HG03558 (cell line): ENCODE data around the gene BCAS1.

Experiments
- ATAC-seq: cut with Tn5 transposase; IDR thresholded peaks from one replicate; pipeline ENCODE4 v1.9.1; 2021; ENCODE audit warnings: moderate number of reproducible peaks; ENCODE audit not compliant: unreplicated experiment; ENCODE audit errors: extremely low read depth

BCAS1 gene

DNA sequence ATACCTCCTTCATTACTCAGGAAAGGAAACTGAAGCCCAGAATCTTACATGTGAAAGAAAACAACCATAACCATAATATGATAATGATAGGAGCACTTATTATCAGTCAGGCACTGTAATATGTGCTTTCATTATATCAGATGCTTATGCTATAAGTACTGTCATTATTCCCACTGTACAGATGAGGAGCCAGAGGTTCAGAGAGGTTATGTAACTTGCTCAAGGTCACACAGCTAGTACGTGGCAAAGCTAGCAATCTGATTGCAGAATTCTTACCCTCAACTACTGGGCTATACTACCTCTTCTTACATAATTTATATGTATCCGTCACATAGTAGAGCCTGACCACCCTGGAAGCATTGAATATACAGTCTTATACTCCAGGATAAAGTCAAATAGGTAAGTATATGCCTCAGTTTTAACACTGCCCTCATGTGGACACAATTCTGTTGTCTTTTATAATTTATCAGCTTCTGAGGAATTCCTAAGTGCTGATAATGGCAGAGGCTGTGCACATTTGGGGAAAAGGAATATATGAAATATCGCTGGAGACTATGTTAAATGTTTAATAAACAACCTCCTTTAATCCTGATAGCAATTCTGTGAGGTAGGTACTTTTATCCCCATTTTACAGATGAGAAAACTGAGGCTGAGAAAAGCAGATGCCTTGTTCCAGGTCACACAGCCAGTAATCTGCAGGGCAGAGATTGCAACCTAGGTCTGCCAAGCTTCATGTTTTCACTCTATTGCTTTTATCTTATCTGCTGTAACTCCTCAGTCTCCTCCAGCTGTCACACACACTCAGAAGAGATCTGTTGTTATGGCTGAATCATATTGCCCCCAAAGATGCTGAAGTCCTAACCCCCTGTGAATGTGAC is 13.4 kb downstream of the BCAS1 start:
- ATAC-seq: no peak

DNA sequence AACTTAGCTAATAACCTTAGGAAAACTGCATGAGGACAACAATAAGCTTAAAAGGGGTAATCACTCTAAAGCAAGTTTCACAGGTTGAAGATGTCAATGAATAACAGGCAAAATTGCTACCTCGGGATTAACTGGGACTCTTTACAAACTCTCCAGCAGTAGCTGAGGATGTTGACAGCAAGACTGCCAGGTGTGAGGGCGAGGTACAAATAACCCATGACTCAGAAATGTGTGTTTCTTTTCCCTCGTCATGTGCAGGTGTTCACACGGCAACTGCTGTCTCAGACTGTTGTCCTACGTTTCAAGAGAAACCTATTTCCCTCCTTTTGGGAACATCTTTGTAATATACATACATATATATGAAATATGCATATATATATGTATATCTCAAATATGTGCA is 15.9 kb downstream of the BCAS1 start:
- ATAC-seq: no peak

DNA sequence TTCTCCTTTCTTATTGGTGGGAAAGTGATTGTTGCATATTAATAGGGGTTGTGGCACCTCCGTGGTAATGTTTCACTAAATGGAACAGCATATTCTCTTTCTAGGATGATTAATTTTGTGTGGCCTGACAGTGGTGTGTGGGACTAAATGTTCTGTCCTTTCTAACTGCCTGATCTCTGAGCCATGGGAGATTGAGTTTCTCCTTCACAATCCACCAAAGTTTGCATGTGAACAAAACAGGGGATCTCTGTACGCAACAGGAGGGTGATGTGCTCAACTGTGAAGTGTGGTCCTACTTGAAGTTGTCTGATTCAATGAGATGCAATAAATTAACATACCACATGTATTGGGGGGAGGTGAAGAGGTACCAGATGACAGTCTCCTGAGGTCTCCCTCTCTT is 19.3 kb downstream of the BCAS1 start:
- ATAC-seq: no peak

DNA sequence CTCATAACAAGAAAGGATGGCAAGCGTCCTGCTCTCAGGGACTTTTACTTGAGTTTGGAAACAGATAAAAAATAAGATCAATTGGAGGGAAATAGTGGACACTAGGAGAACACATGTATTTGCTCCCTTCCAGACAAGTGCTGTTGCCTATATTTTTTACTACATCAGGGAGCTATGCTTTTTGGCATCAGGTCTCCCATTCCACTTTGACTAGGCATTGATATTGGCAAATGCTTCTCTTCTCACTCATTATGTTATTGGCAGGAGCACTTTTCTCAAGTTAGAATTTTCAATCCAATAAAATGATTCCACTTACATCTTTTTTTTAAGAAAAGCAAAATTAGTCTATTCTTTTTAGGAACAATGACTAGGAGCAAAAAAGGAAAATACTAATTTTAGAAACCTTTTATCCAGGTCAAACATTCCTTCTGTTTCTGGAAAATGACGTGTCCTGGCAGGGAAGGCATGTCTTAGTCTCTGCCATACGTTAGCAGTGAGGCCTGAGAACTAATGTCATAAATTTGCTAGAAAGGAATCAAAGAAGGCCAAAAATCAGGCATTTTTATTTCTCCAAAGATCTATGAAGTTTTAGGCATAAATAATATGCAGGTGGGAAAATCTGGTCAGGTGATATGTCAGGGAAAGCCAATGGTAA is 21.4 kb downstream of the BCAS1 start:
- ATAC-seq: no peak

DNA sequence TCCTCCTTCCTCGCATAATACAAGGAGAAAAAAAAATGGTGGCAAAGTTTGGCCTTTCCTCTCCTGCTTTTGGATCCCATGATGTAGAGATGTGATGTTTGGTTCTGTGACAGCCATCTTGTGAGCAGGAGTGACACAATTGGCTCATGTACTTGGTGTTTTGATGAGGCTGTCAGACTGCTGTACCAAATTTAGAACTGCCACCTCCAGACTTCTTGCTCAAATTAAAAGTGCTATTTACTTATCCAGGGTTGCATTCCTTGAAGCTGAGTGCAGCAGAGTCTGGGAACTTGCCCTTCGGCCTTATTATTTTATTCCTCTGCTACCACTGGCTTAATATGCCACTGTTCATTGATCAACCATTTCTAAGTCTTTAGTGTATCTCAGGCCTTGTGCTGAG is 21.9 kb downstream of the BCAS1 start:
- no peak for ATAC-seq

DNA sequence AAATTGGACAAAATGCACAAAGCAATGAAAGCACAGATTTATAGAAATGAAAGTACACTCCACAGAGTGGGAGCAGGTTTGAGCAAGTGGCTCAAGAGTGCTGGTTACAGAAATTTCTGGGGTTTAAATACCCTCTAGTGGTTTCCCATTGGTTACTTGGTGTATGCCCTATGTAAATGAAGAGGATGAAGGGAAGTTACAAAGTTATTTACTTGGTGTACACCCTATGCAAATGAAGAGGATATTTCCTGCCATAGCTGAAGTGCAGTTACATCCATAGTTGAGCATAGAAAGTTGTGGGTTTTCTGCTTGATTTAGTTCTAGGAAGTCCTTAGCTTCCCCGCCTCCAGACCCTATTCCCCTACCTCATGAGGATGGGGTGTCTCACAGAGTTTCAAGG is 22.7 kb downstream of the BCAS1 start:
- ATAC-seq: no peak

DNA sequence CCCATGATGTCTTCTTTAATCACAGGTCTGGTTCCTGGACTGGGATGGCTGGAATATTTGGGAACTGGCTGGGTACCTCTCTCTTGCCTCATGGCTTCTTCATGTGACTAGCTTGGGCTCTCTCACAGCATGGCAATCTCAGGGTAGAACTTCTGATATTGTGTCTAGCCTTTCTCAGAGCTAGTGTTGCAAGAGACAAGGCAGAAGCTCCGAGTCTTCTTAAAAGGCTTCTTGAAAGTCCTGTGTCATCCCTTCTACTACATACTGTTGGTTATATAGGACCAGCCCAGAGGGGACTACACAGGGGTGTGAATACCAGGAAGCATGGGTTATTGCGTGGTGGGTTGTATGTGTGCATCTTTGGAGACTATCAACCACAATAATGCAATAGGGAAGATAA is 23.3 kb downstream of the BCAS1 start:
- no peak for ATAC-seq

DNA sequence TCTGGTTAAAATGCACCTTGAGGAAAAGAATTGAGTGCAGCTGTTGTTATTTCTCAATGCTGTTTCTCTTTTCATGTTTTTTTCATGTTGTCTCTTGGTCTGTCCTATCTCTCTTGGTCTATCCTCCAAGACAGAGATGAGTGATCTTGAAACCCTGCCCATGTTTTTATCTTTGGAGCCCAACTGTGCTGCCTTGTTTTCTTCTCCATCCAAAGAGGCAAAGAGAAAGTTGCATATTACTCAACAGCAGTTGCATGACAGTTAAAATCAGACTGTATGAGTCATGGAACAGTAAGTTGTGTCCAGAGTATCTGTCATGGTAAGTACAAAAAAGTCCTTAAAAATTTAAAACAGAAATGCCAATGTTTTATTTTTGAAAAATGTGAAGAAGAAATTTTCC is 26.2 kb downstream of the BCAS1 start:
- ATAC-seq: peak; percentile 53

DNA sequence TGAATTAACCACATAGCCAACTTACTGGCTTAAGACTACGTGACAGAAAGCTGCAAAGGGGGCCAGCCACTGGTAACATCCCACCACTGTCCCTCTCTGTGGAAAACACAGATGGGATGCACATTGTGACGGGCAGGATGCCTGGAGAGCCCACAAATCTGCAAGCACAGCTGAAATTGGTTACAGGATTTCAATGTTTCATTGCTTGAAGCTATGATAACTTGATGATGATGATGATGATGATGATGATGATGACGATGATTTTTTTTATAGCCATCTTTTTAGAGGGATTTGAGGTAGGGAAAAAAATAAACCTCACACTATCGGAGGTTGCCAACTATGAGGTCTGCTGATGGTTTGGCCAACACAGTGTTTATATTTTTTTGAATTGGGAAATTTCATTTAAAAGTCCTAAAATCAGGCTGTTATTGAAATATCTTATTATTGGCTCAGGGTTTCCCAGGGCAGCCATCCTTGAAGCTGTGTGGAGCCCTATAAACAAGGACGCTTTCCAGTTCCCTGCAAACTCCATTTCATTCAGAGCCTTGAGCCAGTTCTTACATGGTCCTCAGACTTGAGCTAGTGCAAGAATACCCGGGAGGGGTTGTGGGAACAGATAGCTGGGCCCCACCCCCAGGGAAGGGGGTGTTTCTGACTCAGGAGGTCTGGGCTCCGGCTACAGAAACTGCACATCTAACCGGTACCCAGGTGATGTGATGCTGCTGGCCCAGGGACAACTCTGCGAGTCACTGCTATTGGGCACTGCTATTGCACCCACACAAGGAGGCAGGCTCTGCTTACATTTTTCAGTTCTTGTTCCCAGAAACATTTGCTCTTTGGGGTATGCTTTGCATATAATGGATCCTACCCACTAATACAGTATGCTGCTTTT is 27.1 kb downstream of the BCAS1 start:
- ATAC-seq: no peak

DNA sequence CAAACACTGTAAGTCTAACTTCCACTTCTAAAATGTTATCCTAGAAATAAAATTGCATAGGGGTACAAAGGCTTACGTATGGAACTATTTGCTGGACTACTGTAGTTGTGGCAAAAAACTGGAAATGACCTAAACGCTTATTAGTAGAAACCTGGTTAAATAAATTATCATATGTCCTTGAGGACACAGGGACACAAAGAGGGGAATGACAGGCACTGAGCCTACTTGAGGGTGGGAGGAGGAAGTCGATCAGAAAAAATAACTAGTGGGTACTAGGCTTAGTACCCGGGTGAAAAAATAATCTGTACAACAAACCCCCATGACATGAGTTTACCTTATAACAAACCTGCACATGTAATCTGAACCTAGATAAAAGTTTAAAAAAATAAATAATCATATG is 28.4 kb downstream of the BCAS1 start:
- no peak for ATAC-seq

DNA sequence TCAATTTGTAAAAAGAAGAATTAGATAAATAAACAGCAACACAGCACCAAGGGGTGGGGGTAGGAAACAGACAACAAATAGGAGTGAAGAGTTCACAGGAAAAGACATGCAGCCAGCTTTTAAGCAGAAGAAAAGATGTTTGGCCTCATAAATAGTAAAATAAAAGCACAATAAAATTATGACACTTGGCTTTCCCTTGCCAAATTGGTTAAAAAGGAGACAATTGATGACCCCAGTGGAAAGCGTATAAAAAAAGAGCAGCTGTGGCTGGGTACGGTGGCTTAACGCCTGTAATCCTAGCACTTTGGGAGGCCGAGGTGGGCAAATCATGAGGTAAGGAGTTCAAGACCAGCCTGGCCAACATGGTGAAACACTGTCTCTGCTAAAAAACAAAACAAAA is 29.1 kb downstream of the BCAS1 start:
- no peak for ATAC-seq

DNA sequence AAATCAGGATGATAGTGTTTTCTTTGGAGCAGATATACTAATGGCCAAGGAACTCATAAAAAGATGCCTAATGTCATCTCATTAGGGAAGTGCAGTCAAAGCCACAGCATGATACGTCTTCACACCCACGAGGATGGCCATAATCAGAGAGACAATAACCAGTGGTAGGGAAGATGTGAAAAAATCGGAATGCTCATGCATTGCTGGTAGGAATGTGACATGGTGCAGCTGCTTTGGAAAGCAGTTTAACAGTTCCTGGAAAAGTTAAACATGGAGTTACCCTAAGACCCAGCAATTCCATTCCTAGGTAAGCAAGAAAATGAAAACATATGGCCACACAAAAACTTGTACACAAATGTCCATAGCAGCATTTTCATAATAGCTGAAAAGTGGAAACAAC is 29.9 kb downstream of the BCAS1 start:
- ATAC-seq: no peak

DNA sequence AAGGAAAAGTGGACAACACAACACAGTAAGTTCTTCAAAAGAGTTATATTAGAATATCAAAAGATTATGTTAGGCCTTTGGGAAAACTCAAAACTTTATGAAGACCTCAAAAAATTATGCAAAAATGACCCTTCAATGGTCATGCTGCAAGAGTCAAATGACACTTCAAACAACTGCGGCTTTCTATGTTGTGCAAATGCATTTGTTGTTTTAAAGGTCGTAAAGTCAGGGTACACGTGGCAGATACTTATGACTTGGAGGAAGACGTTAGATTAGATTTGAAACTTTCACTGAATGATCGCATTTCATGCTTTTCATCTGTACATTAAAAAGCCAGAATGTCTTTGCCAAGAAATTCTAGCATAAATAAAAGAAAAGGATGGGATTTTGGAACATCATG is 31.4 kb downstream of the BCAS1 start:
- ATAC-seq: no peak

DNA sequence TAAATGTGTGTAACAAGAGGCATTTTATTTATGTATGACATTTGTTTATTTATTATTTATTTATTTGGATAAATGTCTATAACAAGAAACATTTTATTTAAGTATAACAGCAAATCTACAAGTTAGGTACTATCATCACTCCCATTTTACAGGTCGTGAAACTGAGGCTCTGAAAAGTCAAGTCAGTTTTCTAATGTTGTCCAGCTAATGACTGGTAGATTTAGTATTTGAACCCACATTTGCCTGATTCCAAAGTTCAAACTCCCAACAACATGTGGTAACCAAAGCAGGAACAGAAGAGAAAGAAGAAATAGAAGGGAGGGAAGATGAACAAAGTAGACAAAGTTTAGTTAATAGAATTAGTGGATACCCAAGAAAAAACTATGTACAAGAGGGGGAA is 32.9 kb downstream of the BCAS1 start:
- no peak for ATAC-seq

DNA sequence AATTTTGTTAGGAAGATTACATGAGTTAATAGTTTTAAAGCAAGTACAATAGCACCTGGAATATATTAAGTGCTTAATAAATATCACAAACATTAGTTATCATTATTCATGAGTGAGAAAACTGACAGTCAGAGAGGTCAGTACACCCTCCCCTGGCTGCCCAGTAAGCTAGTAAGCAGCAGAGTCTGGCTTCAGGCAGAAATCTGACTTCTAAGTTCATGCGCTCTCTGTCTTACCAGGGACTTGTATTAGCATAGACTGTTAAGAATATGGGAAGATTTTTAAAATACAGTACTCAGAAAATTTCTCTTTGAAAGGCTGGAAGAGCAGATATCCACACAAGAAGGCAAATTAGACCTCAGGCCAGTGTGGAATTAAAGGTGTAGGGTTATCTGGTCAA is 40.8 kb downstream of the BCAS1 start:
- no peak for ATAC-seq

DNA sequence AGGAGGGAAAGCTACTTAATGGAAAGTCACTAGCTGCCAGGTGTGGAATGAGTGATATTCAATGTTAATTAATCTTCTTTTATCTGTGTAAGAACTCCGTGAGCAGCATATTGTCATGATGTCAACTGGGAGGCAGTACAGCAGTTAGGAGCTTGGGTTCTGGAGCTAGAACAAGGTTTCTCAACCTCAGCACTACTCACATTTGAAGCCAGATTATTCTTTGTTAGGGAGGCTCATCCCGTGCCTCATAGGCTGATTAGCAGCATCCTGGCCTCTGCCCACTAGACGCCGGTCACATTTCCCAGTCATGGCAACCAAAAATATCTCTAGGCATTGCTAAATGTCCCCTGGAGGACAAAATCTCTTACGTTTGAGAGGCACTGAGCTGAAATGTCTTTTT is 41.2 kb downstream of the BCAS1 start:
- no peak for ATAC-seq

DNA sequence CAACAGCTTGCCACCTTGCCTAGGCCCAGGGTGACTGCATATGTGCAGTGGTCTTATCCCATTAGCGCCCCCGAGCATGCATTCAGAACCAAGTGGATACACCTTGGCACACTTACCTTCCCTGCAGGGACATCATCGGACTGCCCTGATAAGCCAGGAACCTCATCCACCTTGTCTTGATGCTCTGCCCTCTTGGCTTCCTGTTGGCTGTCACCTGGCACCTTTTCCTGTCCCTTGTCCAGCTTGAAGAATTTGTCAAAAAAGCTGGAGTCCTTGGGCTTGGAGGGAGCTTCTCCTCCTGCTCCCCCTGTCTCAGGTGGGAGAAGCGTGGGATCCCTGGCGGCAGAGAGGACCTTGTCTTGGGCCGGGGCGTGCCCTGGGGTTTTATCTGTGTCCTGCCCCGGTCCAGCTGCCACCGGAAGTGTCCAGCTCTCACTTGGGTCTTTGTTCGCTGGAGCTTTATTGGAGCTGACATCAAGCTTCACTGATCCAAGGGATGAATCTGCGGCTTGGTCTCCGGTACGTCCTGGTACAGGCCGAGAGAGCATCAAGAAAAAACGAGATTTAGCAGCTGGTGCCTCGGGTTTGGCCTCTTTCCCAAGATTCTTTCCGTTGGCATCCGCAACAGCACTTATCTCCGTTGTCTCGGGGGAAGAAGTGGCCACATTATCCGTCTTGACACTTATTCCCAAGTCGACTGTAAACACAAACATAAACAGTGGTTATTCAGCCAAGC is 42.0 kb downstream of the BCAS1 start:
- no peak for ATAC-seq

DNA sequence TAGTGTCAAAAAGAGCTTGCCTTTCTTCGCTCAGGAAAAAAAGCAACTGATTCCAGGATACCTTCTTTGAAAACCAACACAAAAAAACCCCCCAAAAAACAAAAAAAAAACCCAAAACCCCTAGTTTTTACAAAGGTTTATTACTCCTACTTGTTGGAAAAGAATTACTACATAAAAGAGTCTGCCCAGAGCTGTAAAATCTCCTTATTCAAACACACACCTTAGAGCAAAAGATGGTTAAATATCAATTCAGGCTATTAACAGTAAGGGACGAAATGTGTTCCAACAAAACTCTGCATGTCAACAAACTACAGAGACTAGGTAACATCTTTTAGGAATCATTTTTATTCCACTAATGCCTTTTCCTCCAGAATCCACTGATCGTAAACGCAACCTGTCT is 42.7 kb downstream of the BCAS1 start:
- ATAC-seq: no peak

DNA sequence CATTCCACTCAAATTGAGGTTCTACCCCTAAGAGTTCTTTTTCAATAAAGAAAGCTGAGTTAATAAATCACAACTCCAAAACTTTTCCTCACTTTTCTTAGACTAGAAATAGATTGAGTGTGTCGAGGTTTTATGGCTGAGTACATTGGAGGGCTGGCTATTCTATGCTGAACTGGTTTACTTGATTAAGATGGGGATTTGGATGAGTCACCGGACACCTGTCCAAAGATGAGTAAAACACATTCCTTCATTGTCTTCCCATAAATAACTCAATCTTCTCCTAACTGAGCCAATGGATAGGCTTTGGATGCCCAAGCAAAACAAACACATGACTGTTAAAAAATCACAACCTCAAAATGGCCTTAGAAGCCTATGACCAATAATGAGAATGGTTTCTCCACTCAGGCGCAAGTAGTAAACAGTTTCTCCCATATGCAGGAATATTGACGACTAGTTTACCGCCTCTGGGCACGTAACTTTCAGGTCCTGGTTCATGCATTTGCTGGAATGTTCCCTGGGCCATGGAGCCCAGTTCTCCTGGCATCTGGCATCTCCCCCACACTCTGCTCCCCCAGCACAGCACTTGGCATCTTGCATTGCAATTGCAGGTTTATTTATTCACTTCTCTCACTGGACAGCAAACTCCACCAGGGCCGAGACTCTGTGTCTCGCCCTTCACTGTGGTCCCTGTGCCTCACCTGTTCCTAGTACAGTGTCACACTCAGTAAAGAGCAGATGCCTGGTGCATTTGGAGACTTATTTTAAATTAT is 43.9 kb downstream of the BCAS1 start:
- no peak for ATAC-seq
